HG02610 (cell line): ENCODE data around the gene HBA2.
"Not testable (repeated sequence)": the region's sequence is repeated elsewhere in the genome, so short reads cannot be mapped to it uniquely, and the experiment has no call there.

Source experiments
- ATAC-seq: cut with Tn5 transposase; IDR thresholded peaks from one replicate; pipeline ENCODE4 v1.9.1; 2021; ENCODE audit warnings: mild to moderate bottlenecking, moderate library complexity; ENCODE audit not compliant: unreplicated experiment

Gene HBA2

GRCh38 chr16:172374-172941, at the start of gene HBA2:
Gene HBA2 (plus strand): TSS chr16:172876. CDS start chr16:172913, 37 bp downstream.
- ATAC-seq, result not testable (repeated sequence)

- ATAC-seq, result not testable (repeated sequence)
Observed at GRCh38 chr16:123558-124350, 48.9 kb upstream of the HBA2 start.

GRCh38 chr16:125011-125410, 47.7 kb upstream of the HBA2 start:
- no peak for ATAC-seq

- no peak for ATAC-seq
Observed at GRCh38 chr16:129075-129474, 43.6 kb upstream of the HBA2 start.

- ATAC-seq, result no peak
Observed at GRCh38 chr16:130533-131173, 42.0 kb upstream of the HBA2 start.

- ATAC-seq, result no peak
Observed at GRCh38 chr16:132120-132519, 40.6 kb upstream of the HBA2 start.

- ATAC-seq, result no peak
Observed at GRCh38 chr16:133716-134115, 39.0 kb upstream of the HBA2 start.

- ATAC-seq, result no peak
Observed at GRCh38 chr16:138049-138417, 34.6 kb upstream of the HBA2 start.

- no peak for ATAC-seq
Observed at GRCh38 chr16:140175-140857, 32.4 kb upstream of the HBA2 start.

- no peak for ATAC-seq
Observed at GRCh38 chr16:142405-142967, 30.2 kb upstream of the HBA2 start.

- ATAC-seq, result no peak
Observed at GRCh38 chr16:143047-143446, 29.6 kb upstream of the HBA2 start.

- ATAC-seq, result no peak
Observed at GRCh38 chr16:143456-143855, 29.2 kb upstream of the HBA2 start.

- ATAC-seq, result no peak
Observed at GRCh38 chr16:144797-145252, 27.9 kb upstream of the HBA2 start.

GRCh38 chr16:146646-147045, 26.0 kb upstream of the HBA2 start:
- ATAC-seq, result no peak

- ATAC-seq, result no peak
Observed at GRCh38 chr16:149024-149660, 23.5 kb upstream of the HBA2 start.

- no peak for ATAC-seq
Observed at GRCh38 chr16:152141-153128, 20.2 kb upstream of the HBA2 start, which contains the start of gene HBZ. Gene HBZ (plus strand): TSS chr16:152644. CDS start chr16:152910, 266 bp downstream.

- ATAC-seq, result not testable (repeated sequence)
Observed at GRCh38 chr16:153129-153521, 19.6 kb upstream of the HBA2 start.

GRCh38 chr16:153550-154216, 19.0 kb upstream of the HBA2 start:
- not testable (repeated sequence) for ATAC-seq
